Epithelial cell of proximal tubule (primary cell): ENCODE data around the gene GPR135. TPM values are rescaled to one million over a fixed set of nuclear protein-coding genes. Genes with fewer than 3 reads are reported as not detected.

Source experiments
- DNase-seq: peaks from one replicate; pipeline ENCODE4 v3.0.0-alpha.2; 2011; ENCODE audit warnings: low read depth
- H3K4me3 ChIP-seq: 2 replicates; pipeline ENCODE4 v1.5.1; 2011; ENCODE audit warnings: low read depth, mild to moderate bottlenecking, low read length
- CTCF ChIP-seq: conservative IDR thresholded peaks from 2 replicates; pipeline ENCODE4 v1.5.1; 2012; ENCODE audit warnings: low read depth, mild to moderate bottlenecking, low read length
- total RNA-seq: library from RNA; depleted of rRNA; stranded (reverse); fragments of >200 nt; gene quantifications from 2 replicates; pipeline ENCODE4 v1.2.3, GENCODE V29; 2015

The GPR135 gene
- total RNA-seq, 1 donor from 2014 or later: 1.3 TPM

GRCh38 chr14:59415836-59416602, 49.2 kb downstream of the GPR135 start:
- no peak for TF ChIP-seq CTCF
- no peak for DNase-seq
- H3K4me3 ChIP-seq: no peak overlapping the region

Other genes with a start within 250 kb of the GPR135 start
- 19.5 and 28.7 TPM in 2 replicates for gene L3HYPDH, start 19.0 kb upstream of the GPR135 start, total RNA-seq
- gene JKAMP, start 19.1 kb upstream of the GPR135 start, total RNA-seq: 57.1 and 59.3 TPM in 2 replicates
- not detected in 2 replicates for gene CCDC175, start 111.4 kb upstream of the GPR135 start, total RNA-seq